ES-I3 (cell line): ENCODE data around the gene AGAP1.

Experiments
- H3K36me3 ChIP-seq: 2 replicates; pipeline ENCODE4 v1.6.1; 2013; ENCODE audit warnings: mild to moderate bottlenecking, low read length, control low read depth, moderate library complexity; ENCODE audit not compliant: insufficient read depth
- H3K4me1 ChIP-seq: 2 replicates; pipeline ENCODE4 v1.6.1; 2013; ENCODE audit warnings: mild to moderate bottlenecking, control low read depth, low read length; ENCODE audit not compliant: insufficient read depth
- H3K9ac ChIP-seq: 2 replicates; pipeline ENCODE4 v1.6.1; 2013; ENCODE audit warnings: low read depth, mild to moderate bottlenecking, low read length, moderate library complexity
- H3K9me3 ChIP-seq: 2 replicates; pipeline ENCODE4 v1.6.1; 2013; ENCODE audit warnings: mild to moderate bottlenecking, low read length, moderate library complexity; ENCODE audit not compliant: control insufficient read depth, insufficient read depth

AGAP1 gene

GRCh38 chr2:235810252-235810651 is 316.4 kb downstream of the AGAP1 start:
- peaks cover 6% of the 10 kb centered on the region; the same call in 1 of the 2 replicates for H3K36me3 ChIP-seq
- H3K9me3 ChIP-seq = no peaks in the 10 kb centered on the region
- H3K4me1 ChIP-seq = peaks cover 16% of the 10 kb centered on the region
- no peak overlapping the region for H3K9ac ChIP-seq

GRCh38 chr2:235810846-235811245 is 317.0 kb downstream of the AGAP1 start:
- Histone ChIP-seq H3K36me3 (peaks cover 6% of the 10 kb centered on the region; the same call in 1 of the 2 replicates), H3K9me3 (no peaks in the 10 kb centered on the region), H3K9ac (no peak overlapping the region), H3K4me1 (peaks cover 16% of the 10 kb centered on the region)

GRCh38 chr2:235811446-235812184 is 317.8 kb downstream of the AGAP1 start:
- H3K9me3 ChIP-seq = no peaks in the 10 kb centered on the region
- H3K4me1 ChIP-seq = peaks cover 15% of the 10 kb centered on the region
- no peak overlapping the region for H3K9ac ChIP-seq
- H3K36me3 ChIP-seq = peaks cover 6% of the 10 kb centered on the region; the same call in 1 of the 2 replicates

GRCh38 chr2:235812185-235812665 is 318.4 kb downstream of the AGAP1 start:
- Histone ChIP-seq H3K36me3 (peaks cover 6% of the 10 kb centered on the region; the same call in 1 of the 2 replicates), H3K9ac (no peak overlapping the region), H3K4me1 (peaks cover 10% of the 10 kb centered on the region; the same call in 1 of the 2 replicates), H3K9me3 (no peaks in the 10 kb centered on the region)

DNA sequence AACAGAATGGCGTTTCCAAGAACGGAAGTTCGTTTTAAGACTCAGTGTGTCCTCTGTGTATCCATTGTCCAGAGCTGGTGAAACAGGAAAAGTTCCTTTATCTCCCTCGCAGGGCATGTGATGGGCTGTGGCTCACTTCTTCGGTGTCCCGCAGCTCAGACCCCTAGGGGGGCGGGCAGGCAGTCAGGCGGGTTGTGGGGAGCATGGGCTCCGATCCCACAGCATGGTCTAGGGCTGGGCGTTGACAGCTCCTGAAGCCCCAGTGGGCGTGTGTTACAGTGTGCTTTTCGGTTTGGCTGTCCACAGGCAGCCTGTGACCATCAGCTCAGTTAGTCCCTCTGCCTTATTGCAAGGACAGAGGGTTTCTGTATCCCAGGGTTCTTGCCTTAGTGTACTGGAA is 319.6 kb downstream of the AGAP1 start:
- peaks cover 6% of the 10 kb centered on the region; the same call in 1 of the 2 replicates for H3K36me3 ChIP-seq
- peaks cover 10% of the 10 kb centered on the region; the same call in 1 of the 2 replicates for H3K4me1 ChIP-seq
- no peaks in the 10 kb centered on the region for H3K9me3 ChIP-seq
- no peak overlapping the region for H3K9ac ChIP-seq

GRCh38 chr2:235820571-235820970 is 326.7 kb downstream of the AGAP1 start:
- H3K4me1 ChIP-seq = no peaks in the 10 kb centered on the region
- H3K9me3 ChIP-seq = no peaks in the 10 kb centered on the region
- H3K9ac ChIP-seq = no peak overlapping the region
- no peaks in the 10 kb centered on the region for H3K36me3 ChIP-seq

DNA sequence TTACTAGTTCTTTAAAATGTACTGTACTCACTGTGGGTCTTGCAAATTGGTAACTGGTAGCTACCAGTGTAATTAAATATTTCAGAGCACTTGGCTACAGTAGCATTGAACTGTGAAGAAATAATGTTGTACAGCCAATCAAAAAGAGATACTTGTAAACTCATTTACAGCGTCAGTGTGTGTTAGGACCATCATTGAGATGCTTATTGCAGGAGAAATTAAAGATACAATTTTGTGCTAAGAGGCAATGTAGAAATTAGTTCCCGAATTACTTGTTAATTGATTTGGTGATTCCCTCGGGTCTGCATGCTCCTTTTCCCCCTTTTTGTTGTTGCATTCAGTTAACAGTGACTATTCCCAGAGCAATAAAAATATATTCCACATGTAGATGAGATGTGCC is 330.5 kb downstream of the AGAP1 start:
- no peaks in the 10 kb centered on the region for H3K9me3 ChIP-seq
- no peak overlapping the region for H3K9ac ChIP-seq
- no peaks in the 10 kb centered on the region for H3K36me3 ChIP-seq
- 0 out of 2 replicates have a peak, but pooled peaks cover 4% of the 10 kb centered on the region for H3K4me1 ChIP-seq

- Histone ChIP-seq H3K4me1 (0 out of 2 replicates have a peak, but pooled peaks cover 4% of the 10 kb centered on the region), H3K9me3 (no peaks in the 10 kb centered on the region), H3K36me3 (no peaks in the 10 kb centered on the region), H3K9ac (no peak overlapping the region)
Measured at GRCh38 chr2:235825946-235826345, 332.1 kb downstream of the AGAP1 start.

GRCh38 chr2:235826826-235827225 is 333.0 kb downstream of the AGAP1 start:
- no peaks in the 10 kb centered on the region for H3K9me3 ChIP-seq
- no peak overlapping the region for H3K9ac ChIP-seq
- no peaks in the 10 kb centered on the region for H3K36me3 ChIP-seq
- 0 out of 2 replicates have a peak, but pooled peaks cover 4% of the 10 kb centered on the region for H3K4me1 ChIP-seq

DNA sequence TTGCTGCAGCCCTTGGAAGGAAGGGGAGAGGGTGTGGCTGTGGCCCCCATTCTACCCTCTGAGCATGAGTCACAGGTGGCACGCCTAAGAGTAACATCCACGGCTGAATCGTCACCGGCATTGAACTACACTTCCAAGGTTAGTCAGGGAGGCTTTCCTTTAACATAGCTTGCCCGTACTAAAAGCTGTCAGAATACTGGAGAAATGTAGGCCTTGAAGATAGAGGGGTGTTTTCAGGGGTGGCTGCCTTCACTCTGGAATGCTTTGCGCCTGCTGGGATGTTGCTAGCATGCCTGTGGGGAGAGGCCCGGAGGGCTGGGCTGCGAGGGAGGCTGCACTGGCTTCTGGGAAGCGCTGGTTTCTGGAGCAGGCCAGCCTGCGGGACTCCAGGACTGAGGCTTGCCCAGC is 333.7 kb downstream of the AGAP1 start:
- Histone ChIP-seq H3K4me1 (0 out of 2 replicates have a peak, but pooled peaks cover 4% of the 10 kb centered on the region), H3K9me3 (no peaks in the 10 kb centered on the region), H3K36me3 (no peaks in the 10 kb centered on the region), H3K9ac (no peak overlapping the region)

DNA sequence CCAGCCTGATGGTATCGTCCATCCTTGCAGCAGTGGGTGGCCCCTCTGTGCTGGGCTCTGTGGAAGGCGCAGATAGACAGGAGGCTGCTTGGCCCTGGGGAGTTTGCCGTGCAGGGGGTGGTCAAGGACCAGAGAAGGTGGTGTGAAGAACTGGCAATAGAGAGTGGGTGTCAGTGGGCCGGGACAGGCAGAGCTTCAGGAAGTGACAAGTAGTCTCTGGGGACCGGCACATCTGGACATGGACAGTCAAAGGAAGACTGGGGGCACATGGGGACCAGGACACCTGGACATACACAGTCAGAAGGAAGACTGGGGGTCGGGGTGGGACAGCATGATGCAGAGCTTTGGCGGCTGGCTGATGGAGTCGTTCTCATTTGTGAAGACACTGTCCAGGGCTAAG is 335.9 kb downstream of the AGAP1 start:
- H3K36me3 ChIP-seq = no peaks in the 10 kb centered on the region
- no peak overlapping the region for H3K9ac ChIP-seq
- H3K4me1 ChIP-seq = 0 out of 2 replicates have a peak, but pooled peaks cover 4% of the 10 kb centered on the region
- no peaks in the 10 kb centered on the region for H3K9me3 ChIP-seq

GRCh38 chr2:235831755-235832154 is 337.9 kb downstream of the AGAP1 start:
- Histone ChIP-seq H3K9ac (no peak overlapping the region), H3K36me3 (no peaks in the 10 kb centered on the region), H3K4me1 (0 out of 2 replicates have a peak, but pooled peaks cover 8% of the 10 kb centered on the region), H3K9me3 (no peaks in the 10 kb centered on the region)

DNA sequence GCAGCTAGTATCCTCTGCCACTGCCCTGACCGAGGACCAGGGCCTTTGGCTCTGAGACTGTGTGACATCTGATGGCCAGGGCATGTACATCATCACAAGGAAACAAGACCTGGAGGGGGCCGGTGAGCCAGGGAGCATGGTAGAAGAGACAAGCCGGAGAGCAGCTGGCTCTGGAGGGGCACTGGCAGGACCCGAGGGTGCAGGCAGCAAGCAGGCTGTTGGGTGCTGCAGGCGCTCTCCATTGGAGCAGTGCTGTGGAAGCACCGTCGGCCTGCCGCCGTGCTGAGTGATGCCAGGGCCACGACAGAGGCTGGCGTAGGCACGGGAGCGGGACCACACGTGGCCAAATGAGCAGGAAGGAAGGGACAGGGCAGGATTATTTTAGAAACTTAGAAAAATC is 339.1 kb downstream of the AGAP1 start:
- Histone ChIP-seq H3K36me3 (no peaks in the 10 kb centered on the region), H3K9ac (no peak overlapping the region), H3K4me1 (0 out of 2 replicates have a peak, but pooled peaks cover 3% of the 10 kb centered on the region), H3K9me3 (no peaks in the 10 kb centered on the region)

- H3K4me1 ChIP-seq = 0 out of 2 replicates have a peak, but pooled peaks cover 3% of the 10 kb centered on the region
- H3K9me3 ChIP-seq = no peaks in the 10 kb centered on the region
- H3K9ac ChIP-seq = no peak overlapping the region
- H3K36me3 ChIP-seq = no peaks in the 10 kb centered on the region
Measured at GRCh38 chr2:235833971-235834620, 340.3 kb downstream of the AGAP1 start.
